Neuronal stem cell (in vitro differentiated cells): ENCODE measurements around the gene MXRA8.

ENCODE experiments used
- DNase-seq: peaks from one replicate; pipeline ENCODE4 v3.0.0-alpha.2; 2013; ENCODE audit warnings: low spot score
- H2AFZ ChIP-seq: one replicate; pipeline ENCODE4 v1.6.1; 2013; ENCODE audit warnings: mild to moderate bottlenecking, low read length, inconsistent platforms
- H2AK5ac ChIP-seq: 2 replicates; pipeline ENCODE4 v1.6.1; 2013; ENCODE audit warnings: low read depth, mild to moderate bottlenecking, inconsistent platforms, low read length, moderate library complexity, mixed read lengths
- H2BK120ac ChIP-seq: 2 replicates; pipeline ENCODE4 v1.6.1; 2013; ENCODE audit warnings: low read depth, mild to moderate bottlenecking, inconsistent platforms, low read length, moderate library complexity, mixed read lengths
- H2BK12ac ChIP-seq: one replicate; pipeline ENCODE4 v1.6.1; 2013; ENCODE audit warnings: low read length, inconsistent platforms
- H2BK15ac ChIP-seq: 2 replicates; pipeline ENCODE4 v1.6.1; 2013; ENCODE audit warnings: mild to moderate bottlenecking, low read length, inconsistent platforms, mixed read lengths
- H2BK5ac ChIP-seq: one replicate; pipeline ENCODE4 v1.6.1; 2013; ENCODE audit warnings: inconsistent platforms, mild to moderate bottlenecking, low read length, moderate library complexity
- H3K14ac ChIP-seq: one replicate; pipeline ENCODE4 v1.6.1; 2013; ENCODE audit warnings: low read length, inconsistent platforms
- H3K18ac ChIP-seq: 2 replicates; pipeline ENCODE4 v1.6.1; 2013; ENCODE audit warnings: low read length, inconsistent platforms
- H3K23ac ChIP-seq: 2 replicates; pipeline ENCODE4 v1.6.1; 2013; ENCODE audit warnings: low read depth, mild to moderate bottlenecking, mixed read lengths, low read length, inconsistent platforms; ENCODE audit not compliant: poor library complexity
- H3K27ac ChIP-seq: replicated peaks from 3 replicates; pipeline ENCODE4 v1.5.1; 2013; ENCODE audit warnings: low read length, inconsistent platforms
- H3K27me3 ChIP-seq, 3 experiments: 2 replicates each; pipeline ENCODE4 v1.6.1; 2013; ENCODE audit warnings: low read length in 3 of 3, mild to moderate bottlenecking in 2 of 3, inconsistent platforms in 1 of 3, low read depth in 1 of 3, mixed read lengths in 1 of 3, moderate library complexity in 1 of 3; ENCODE audit not compliant: control insufficient read depth in 3 of 3, insufficient read depth in 3 of 3
- H3K36me3 ChIP-seq, 2 donors: replicated peaks in 1 of 2; 2 replicates each; pipeline ENCODE4 v1.6.1; 2013; ENCODE audit warnings: low read length in 2 of 2; ENCODE audit not compliant: control insufficient read depth in 2 of 2, insufficient read depth in 2 of 2
- H3K4ac ChIP-seq: 2 replicates; pipeline ENCODE4 v1.6.1; 2013; ENCODE audit warnings: inconsistent platforms, mild to moderate bottlenecking, low read length, moderate library complexity
- H3K4me1 ChIP-seq, 2 donors: 1 replicate in 1 of 2; 2 replicates in 1 of 2; pipeline ENCODE4 v1.6.1; 2013; ENCODE audit warnings: low read length in 2 of 2, low read depth in 1 of 2; ENCODE audit not compliant: control insufficient read depth in 2 of 2, insufficient read depth in 1 of 2
- H3K4me2 ChIP-seq: one replicate; pipeline ENCODE4 v1.6.1; 2013; ENCODE audit warnings: mild to moderate bottlenecking, low read length, inconsistent platforms; ENCODE audit not compliant: insufficient read depth, poor library complexity, severe bottlenecking
- H3K4me3 ChIP-seq, 2 donors: 2 replicates each; pipeline ENCODE4 v1.5.1; 2013; ENCODE audit warnings: low read length in 2 of 2, mild to moderate bottlenecking in 2 of 2, inconsistent platforms in 1 of 2, moderate library complexity in 1 of 2
- H3K79me1 ChIP-seq: one replicate; pipeline ENCODE4 v1.6.1; 2013; ENCODE audit warnings: low read depth, mild to moderate bottlenecking, inconsistent platforms, low read length, moderate library complexity
- H3K9ac ChIP-seq: one replicate; pipeline ENCODE4 v1.6.1; 2013; ENCODE audit warnings: mild to moderate bottlenecking, low read depth, low read length, inconsistent platforms; ENCODE audit not compliant: poor library complexity
- H3K9me3 ChIP-seq, 2 donors: replicated peaks in 1 of 2; 2 replicates each; pipeline versions ENCODE3 to v1.6.1; 2013; ENCODE audit warnings: low read length in 2 of 2, mild to moderate bottlenecking in 2 of 2, inconsistent platforms in 1 of 2, low read depth in 1 of 2, mixed read lengths in 1 of 2, moderate library complexity in 1 of 2; ENCODE audit not compliant: control insufficient read depth in 2 of 2, insufficient read depth in 1 of 2
- H4K8ac ChIP-seq: one replicate; pipeline ENCODE4 v1.6.1; 2013; ENCODE audit warnings: low read depth, mild to moderate bottlenecking, inconsistent platforms, low read length, moderate library complexity
- H4K91ac ChIP-seq: one replicate; pipeline ENCODE4 v1.6.1; 2013; ENCODE audit warnings: low read length, low read depth, mild to moderate bottlenecking, inconsistent platforms; ENCODE audit not compliant: poor library complexity
- WGBS, 2 donors: extraction: QIAGEN DNeasy Blood & Tissue Kit; methylation state at CpG; one replicate each; pipeline ENCODE4 v1.1.7; 2013; ENCODE audit warnings: missing lambda C conversion rate in 2 of 2, mixed read lengths in 1 of 2; ENCODE audit not compliant: insufficient read length in 2 of 2, insufficient replicate concordance in 1 of 2; ENCODE audit errors: extremely low coverage in 2 of 2; 5-methylcytosine and 5-hydroxymethylcytosine counted together

Gene MXRA8

GRCh38 chr1:1303736-1304135 lies 54.6 kb downstream of the MXRA8 start:
- H3K27ac ChIP-seq = no peak overlapping the region
- no CpG with 5 or more reads among the region's 13 CpGs for WGBS, 2 donors
- no peak overlapping the region for H2BK120ac ChIP-seq
- no peak overlapping the region for H2BK5ac ChIP-seq
- H2AFZ ChIP-seq = no peak overlapping the region
- peak overlapping the region; percentile 5 for H2AK5ac ChIP-seq
- no peak overlapping the region for H3K4ac ChIP-seq
- no peaks in the 10 kb centered on the region for H3K27me3 ChIP-seq
- H3K36me3 ChIP-seq = peaks cover 0 to 1% of the 10 kb centered on the region in 2 donors
- peak overlapping the region; percentile 64 for H3K18ac ChIP-seq
- no peak overlapping the region for H4K91ac ChIP-seq
- no peak overlapping the region for H3K4me2 ChIP-seq
- peak overlapping the region; percentile 84 for H3K14ac ChIP-seq
- DNase-seq = no peak
- no peaks in the 10 kb centered on the region for H3K9me3 ChIP-seq
- no peak overlapping the region for H4K8ac ChIP-seq
- peaks cover 13% of the 10 kb centered on the region for H3K79me1 ChIP-seq
- H3K4me1 ChIP-seq = peaks cover 28 to 30% of the 10 kb centered on the region in 2 donors
- H3K23ac ChIP-seq = peak overlapping the region; percentile 95
- no peak overlapping the region for H3K4me3 ChIP-seq
- no peak overlapping the region for H2BK12ac ChIP-seq
- peak overlapping the region; percentile 44 for H3K9ac ChIP-seq
- peak overlapping the region; percentile 38 for H2BK15ac ChIP-seq

- no CpG with 5 or more reads among the region's 31 CpGs for WGBS, 2 donors
- peak overlapping the region; percentile 95 for H3K23ac ChIP-seq
- no peak overlapping the region for H3K27ac ChIP-seq
- peaks cover 28 to 30% of the 10 kb centered on the region in 2 donors for H3K4me1 ChIP-seq
- H2BK12ac ChIP-seq = peak overlapping the region; percentile 22
- peak overlapping the region; percentile 17 for H4K8ac ChIP-seq
- H3K4ac ChIP-seq = no peak overlapping the region
- H2AFZ ChIP-seq = no peak overlapping the region
- no peak overlapping the region for H2BK120ac ChIP-seq
- H3K79me1 ChIP-seq = peaks cover 10% of the 10 kb centered on the region
- H2BK5ac ChIP-seq = peak overlapping the region; percentile 39
- DNase-seq = no peak
- H4K91ac ChIP-seq = no peak overlapping the region
- H3K4me2 ChIP-seq = no peak overlapping the region
- peak overlapping the region; percentile 82 for H3K14ac ChIP-seq
- peak overlapping the region; percentile 63 for H3K9ac ChIP-seq
- no peak overlapping the region for H3K4me3 ChIP-seq
- H3K9me3 ChIP-seq = no peaks in the 10 kb centered on the region
- peak overlapping the region; percentile 37 for H2BK15ac ChIP-seq
- peaks cover 1 to 2% of the 10 kb centered on the region in 2 donors for H3K36me3 ChIP-seq
- no peak overlapping the region for H3K18ac ChIP-seq
- peak overlapping the region; percentile 56 for H2AK5ac ChIP-seq
- no peaks in the 10 kb centered on the region for H3K27me3 ChIP-seq
Observed at GRCh38 chr1:1302951-1303509, 55.3 kb downstream of the MXRA8 start.
